ENCODE data around the gene CENPO.

The CENPO gene

DNA sequence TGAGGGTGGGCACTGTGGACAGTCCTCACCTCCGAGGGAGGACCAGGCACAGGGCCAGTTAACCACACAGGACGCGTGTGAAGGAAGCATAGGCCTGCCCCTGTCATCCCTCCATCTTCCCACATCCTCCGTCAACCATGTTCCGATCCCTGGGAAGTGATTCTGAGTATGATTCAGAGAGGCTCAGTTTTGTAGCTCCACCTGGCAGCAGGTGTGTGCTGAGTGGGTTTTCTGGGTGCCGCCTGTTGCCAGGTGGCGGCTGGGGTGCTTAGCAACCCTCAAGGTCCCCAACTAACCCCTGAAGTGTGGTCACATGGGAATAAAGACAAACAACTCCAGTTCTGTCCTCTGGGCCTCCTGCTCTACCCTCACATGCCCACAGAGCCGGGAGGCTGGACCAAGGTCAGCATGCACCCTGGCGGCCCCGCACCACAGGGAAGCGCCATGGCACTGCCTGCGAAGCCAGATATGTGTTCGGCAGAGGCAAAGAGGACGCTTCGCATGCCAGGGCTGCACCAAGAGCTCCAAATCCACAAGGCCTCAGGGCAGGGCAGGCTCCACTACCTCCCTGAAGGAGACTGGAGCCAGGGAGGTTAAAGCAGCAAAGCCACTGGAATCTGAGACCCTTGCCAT, 66.9 kb downstream of the CENPO start:
- no peak for DNase-seq (ENCODE audit: low read depth in 2 of 2)

DNA sequence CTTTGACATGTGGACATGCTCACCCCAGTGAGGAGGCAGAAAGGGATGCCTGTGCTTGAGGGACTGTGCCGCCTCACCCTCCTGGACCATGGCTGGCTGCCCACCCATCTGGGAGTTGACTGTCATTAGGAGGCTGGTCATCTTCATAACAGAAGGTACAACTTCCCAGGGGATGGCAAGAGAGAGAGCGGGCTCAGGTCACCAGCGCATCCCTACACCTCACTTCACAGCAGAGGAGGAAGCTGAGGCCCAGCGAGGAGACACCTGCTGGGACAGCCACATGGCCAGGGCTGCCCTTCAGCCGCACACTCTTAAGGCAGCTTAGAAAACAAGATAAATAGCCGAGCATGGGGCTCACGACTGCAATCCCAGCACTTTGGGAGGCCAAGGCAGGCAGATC, 67.4 kb downstream of the CENPO start:
- no peak for DNase-seq (ENCODE audit: low read depth in 2 of 2)

DNA sequence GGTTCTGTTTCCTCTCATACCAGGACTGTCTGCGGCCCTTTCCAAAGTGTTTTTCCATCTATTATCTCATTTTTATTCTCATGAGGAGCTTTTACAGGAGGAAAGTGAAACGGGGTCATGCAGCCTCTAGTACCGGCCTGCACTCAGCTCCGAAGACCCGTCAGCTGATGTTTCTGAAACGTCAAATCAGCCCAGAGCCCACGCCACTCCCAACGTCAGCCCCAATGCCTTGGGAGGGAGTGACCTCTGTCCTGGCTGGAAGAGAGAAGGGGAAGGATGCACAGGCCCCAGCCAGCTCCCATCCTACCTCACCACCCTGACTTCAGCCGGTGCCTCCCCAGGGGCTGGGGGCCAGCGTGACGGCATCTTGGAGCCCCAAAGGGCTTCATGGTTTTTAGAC, 68.3 kb downstream of the CENPO start:
- no peak for DNase-seq (ENCODE audit: low read depth in 2 of 2)

DNA sequence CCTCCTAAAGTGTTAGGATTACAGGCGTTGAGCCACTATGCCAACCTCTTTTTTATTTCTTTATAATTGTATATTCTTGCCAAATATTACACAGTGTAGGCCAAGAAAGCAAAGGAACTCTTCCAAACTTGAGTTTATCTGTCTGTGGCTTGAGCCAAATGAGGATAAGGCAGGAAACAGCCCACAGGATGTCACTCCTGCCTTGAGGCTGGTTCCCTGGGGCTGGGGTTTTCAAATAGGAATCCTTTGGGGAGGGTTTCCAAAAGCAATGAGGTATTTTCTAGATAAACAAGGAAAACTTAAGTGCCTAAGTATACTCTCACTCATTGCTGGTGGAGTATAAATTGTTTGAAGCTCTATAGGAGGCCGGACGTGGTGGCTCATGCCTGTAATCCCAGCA, 70.4 kb downstream of the CENPO start:
- no peak for DNase-seq (ENCODE audit: low read depth in 2 of 2)

DNA sequence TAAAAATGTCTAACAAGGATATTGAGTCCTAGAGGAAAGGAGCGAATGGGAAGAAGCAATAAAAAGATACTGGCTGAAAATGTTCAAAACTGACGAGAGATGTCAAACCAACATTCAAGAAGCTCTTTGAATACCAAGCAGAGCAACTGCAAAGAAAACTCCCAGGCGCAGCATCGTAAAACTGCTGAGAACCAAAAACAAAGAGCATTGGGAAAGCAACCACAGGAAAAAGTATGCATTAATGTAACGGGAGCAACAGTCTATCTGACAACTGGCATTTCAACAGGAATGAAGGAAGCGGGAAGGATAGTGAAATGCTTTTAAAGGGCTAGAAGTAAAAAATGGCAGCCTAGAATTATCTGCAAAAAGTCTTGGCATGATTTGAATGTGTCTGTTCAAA, 73.7 kb downstream of the CENPO start:
- no peak for DNase-seq (ENCODE audit: low read depth in 2 of 2)

DNA sequence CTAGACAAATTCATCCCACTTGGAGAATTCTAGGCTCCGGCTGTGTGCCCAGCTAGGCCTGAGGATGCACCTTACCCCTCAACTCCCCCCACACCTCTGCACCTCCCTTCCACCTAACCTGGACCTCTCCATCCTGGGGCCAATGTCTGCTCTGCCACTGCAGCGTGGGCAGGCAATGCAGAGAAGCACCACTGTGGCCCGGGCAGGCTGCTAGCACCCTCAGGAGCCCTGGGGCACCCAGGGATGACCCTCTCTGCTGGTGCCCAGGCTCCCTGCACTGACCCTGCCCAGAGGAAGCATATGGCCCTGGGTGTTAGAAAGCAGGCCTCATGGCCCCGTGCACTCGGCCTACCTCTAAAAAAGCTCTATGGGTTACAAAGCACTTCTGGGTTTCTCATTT, 77.2 kb downstream of the CENPO start:
- no peak for DNase-seq (ENCODE audit: low read depth in 2 of 2)

DNA sequence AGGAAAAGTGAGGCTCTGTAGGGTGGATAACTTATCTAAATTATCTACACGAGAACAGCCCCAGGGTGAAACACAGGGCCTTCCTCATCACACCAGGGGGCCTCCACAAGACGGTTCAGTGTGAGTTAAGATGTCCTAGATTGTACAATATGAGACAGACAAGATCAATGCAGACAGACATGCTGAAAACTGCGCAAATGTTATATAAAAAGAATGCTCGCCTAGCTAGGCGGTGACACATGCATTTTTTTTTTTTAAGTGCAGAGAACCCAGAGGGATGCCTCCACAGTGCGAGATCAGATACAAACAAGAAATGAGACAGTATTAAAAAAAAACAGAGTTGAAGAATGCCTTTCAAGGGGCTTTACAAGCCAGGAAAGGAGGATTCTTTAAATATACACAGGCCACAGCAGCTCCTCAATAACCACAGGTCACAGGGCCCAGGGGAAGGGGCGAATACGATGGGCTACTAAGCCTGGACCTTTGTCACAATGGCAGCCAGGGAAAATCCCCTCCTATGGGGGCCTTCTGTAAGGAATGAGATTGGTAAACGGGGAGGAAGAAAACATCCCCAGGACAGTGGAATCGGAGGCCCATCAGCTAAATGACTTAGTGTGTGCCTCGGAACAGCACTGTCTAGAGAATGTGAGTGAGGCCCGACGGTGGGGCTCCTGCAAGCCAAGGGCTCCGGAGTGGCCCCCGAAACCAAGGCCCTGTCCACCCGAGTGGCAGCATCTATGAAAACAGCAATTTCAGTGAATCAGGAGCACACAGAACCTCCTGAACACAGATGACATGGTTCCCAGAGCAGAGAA, 77.9 kb downstream of the CENPO start:
- no peak for DNase-seq (ENCODE audit: low read depth in 2 of 2)

DNA sequence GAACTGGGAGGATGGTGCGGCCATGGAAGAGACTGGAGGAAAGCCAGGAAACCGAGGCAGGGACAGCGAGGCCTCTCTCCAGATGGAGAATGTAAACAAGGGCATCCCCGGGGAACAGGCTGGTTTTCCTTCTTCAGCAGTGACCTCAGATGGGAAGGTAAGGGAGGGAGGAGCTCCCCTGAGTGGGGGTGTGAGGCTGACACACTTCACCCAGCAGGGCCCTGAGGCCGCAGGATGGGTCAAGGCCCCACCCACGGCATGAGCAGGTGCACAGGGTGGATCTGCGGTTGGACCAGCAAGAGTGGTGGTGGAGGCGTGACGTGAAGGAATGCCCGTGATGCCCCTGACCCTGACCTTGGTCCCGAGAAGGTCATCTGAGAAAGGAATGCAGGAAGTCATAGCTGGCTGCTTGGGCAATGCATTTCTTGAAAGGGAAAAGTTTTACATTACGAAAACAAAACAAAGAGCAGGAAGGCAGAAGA, 78.7 kb downstream of the CENPO start:
- DNase-seq (ENCODE audit: low read depth in 2 of 2) = no peak

All from stimulated activated CD8-positive, alpha-beta memory T cell treated with anti-CD3 and anti-CD28 coated beads, Interleukin-2, amount 100 ng/mL, for 1 hour (primary cell).